SK-N-SH (cell line): ENCODE data around the gene SH3PXD2A.

Experiments used
- CTCF ChIP-seq: fragments of 200-600 bp; sonication (generic); IDR thresholded peaks from 2 replicates; pipeline ENCODE4 v1.6.1; 2017; ENCODE audit warnings: antibody characterized with exemption, mild to moderate bottlenecking, moderate library complexity
- EP300 ChIP-seq, 2 experiments: IDR thresholded peaks; 2 replicates each; pipeline versions ENCODE4 v1.4.0 to v1.6.1; 2012; ENCODE audit warnings: borderline replicate concordance in 1 of 2, low read depth in 1 of 2, low read length in 1 of 2
- MEF2A ChIP-seq: IDR thresholded peaks from 2 replicates; pipeline ENCODE4 v1.4.0; 2012; ENCODE audit warnings: low read depth, borderline replicate concordance
- POLR2AphosphoS5 ChIP-seq: IDR thresholded peaks from 2 replicates; pipeline ENCODE4 v1.6.1; 2012; ENCODE audit warnings: low read depth, low read length
- REST ChIP-seq: IDR thresholded peaks from 2 replicates; pipeline ENCODE4 v1.6.1; 2012; ENCODE audit warnings: mild to moderate bottlenecking, low read depth, low read length, moderate library complexity
- SMC3 ChIP-seq: IDR thresholded peaks from 2 replicates; pipeline ENCODE4 v1.6.1; 2012; ENCODE audit warnings: low read depth, low read length, improper control_type of control experiment
- TAF1 ChIP-seq: IDR thresholded peaks from 2 replicates; pipeline ENCODE4 v1.6.1; 2012; ENCODE audit warnings: low read depth, mild to moderate bottlenecking, low read length, moderate library complexity, borderline replicate concordance
- USF2 ChIP-seq: fragments of 150-350 bp; IDR thresholded peaks from 2 replicates; pipeline ENCODE4 v1.6.1; 2017; ENCODE audit warnings: antibody characterized with exemption, low read length, low read depth, borderline replicate concordance
- YY1 ChIP-seq: IDR thresholded peaks from 2 replicates; pipeline ENCODE4 v1.4.0; 2012; ENCODE audit warnings: low read depth, mild to moderate bottlenecking

- TF ChIP-seq SMC3 (no peak), POLR2AphosphoS5 (no peak), USF2 (no peak), MEF2A (no peak), CTCF (no peak), EP300 (IDR thresholded peaks at IDR 0.05; ENCODE audit: borderline replicate concordance in 1 of 2, low read depth in 1 of 2, low read length in 1 of 2) (no peak), REST (no peak), YY1 (no peak), TAF1 (no peak)
These were observed 298.9 kb downstream of the SH3PXD2A start for GRCh38 chr10:103556383-103557007.
